T-cell (primary cell): ENCODE data around the gene FSD2. TPM values are rescaled to one million over a fixed set of nuclear protein-coding genes. Genes with fewer than 3 reads are reported as not detected.

Experiments used
- ATAC-seq, 4 experiments: fragments of 200-7000 bp in 3 of 4; fragments of 150-1000 bp in 1 of 4; cut with Tn5 transposase; replicated peaks in 1 of 4; 1 replicate in 3 of 4; 2 replicates in 1 of 4; pipeline ENCODE4 v1.10.0; 2021; ENCODE audit warnings: moderate library complexity in 3 of 4, mild to moderate bottlenecking in 2 of 4, moderate number of reproducible peaks in 1 of 4
- CTCF ChIA-PET, 2 donors: fragments of 300-600 bp; sonication (Branson Sonifier 250); formaldehyde crosslinking; loops; one replicate each; lab custom pipeline; 2022; ENCODE audit warnings: antibody characterized with exemption in 2 of 2; lab: Charles Lee
- POLR2A ChIA-PET, 2 donors: fragments of 300-600 bp; sonication (Branson Sonifier 250); formaldehyde crosslinking; loops; one replicate each; lab custom pipeline; 2022; ENCODE audit warnings: antibody characterized with exemption in 2 of 2; lab: Charles Lee
- DNase-seq, 35 experiments: peaks; one replicate each; pipeline versions ENCODE4 v3.0.0 to v3.0.0-alpha.2; 2013 to 2023
- H3K27ac ChIP-seq: one replicate; pipeline ENCODE4 v1.5.1; 2013; ENCODE audit warnings: low read length
- H3K27me3 ChIP-seq, 2 experiments: replicated peaks in 1 of 2; 1 replicate in 1 of 2; 2 replicates in 1 of 2; pipeline versions ENCODE4 v1.6.1 to v1.7.0; 2013; ENCODE audit warnings: low read length in 1 of 2, mixed read lengths in 1 of 2; ENCODE audit not compliant: control insufficient read depth in 2 of 2, insufficient read depth in 2 of 2; ENCODE audit errors: extremely low read depth in 1 of 2
- H3K36me3 ChIP-seq, 2 donors: 1 replicate in 1 of 2; 2 replicates in 1 of 2; pipeline versions ENCODE4 v1.6.1 to v1.7.0; 2013; ENCODE audit warnings: low read length in 1 of 2; ENCODE audit not compliant: control insufficient read depth in 2 of 2, insufficient read depth in 1 of 2; ENCODE audit errors: extremely low read depth in 1 of 2
- H3K4me1 ChIP-seq, 2 experiments: 1 replicate in 1 of 2; 2 replicates in 1 of 2; pipeline versions ENCODE4 v1.6.1 to v1.7.0; 2013; ENCODE audit warnings: low read length in 2 of 2, mixed read lengths in 1 of 2; ENCODE audit not compliant: insufficient read depth in 2 of 2, control insufficient read depth in 1 of 2; ENCODE audit errors: extremely low read depth in 1 of 2
- H3K4me3 ChIP-seq, 2 donors: 1 replicate in 1 of 2; 2 replicates in 1 of 2; pipeline versions ENCODE4 v1.5.1 to v1.7.0; 2013; ENCODE audit warnings: mild to moderate bottlenecking in 2 of 2, low read length in 1 of 2, moderate library complexity in 1 of 2; ENCODE audit not compliant: control insufficient read depth in 1 of 2; ENCODE audit errors: extremely low read depth in 1 of 2
- H3K9me3 ChIP-seq: 2 replicates; pipeline ENCODE4 v1.7.0; 2013
- H3K27ac Mint-ChIP-seq, 2 donors: one replicate each; pipeline ENCODE4 v1.8.0; 2020 to 2021; ENCODE audit warnings: mild to moderate bottlenecking in 2 of 2, mixed read lengths in 2 of 2
- H3K27me3 Mint-ChIP-seq, 2 donors: one replicate each; pipeline ENCODE4 v1.8.0; 2021 to 2022; ENCODE audit warnings: mixed read lengths in 2 of 2
- H3K36me3 Mint-ChIP-seq: one replicate; pipeline ENCODE4 v1.8.0; 2021; ENCODE audit warnings: mixed read lengths
- H3K4me1 Mint-ChIP-seq, 3 donors: one replicate each; pipeline ENCODE4 v1.8.0; 2020 to 2022; ENCODE audit warnings: mixed read lengths in 3 of 3, mild to moderate bottlenecking in 1 of 3
- H3K4me3 Mint-ChIP-seq, 3 donors: one replicate each; pipeline ENCODE4 v1.8.0; 2020 to 2022; ENCODE audit warnings: mild to moderate bottlenecking in 3 of 3, mixed read lengths in 3 of 3, moderate library complexity in 3 of 3
- H3K9me3 Mint-ChIP-seq, 3 donors: one replicate each; pipeline ENCODE4 v1.8.0; 2020 to 2022; ENCODE audit warnings: mixed read lengths in 3 of 3
- WGBS: methylation state at CpG from one replicate; pipeline ENCODE4 v1.1.5; 2013; ENCODE audit warnings: missing lambda C conversion rate; ENCODE audit not compliant: insufficient coverage; 5-methylcytosine and 5-hydroxymethylcytosine counted together
- total RNA-seq, 35 experiments: library from RNA in 6 of 35; stranded (reverse) in 6 of 35; fragments of 120-200 nt in 1 of 35; gene quantifications; one replicate each; pipeline versions ENCODE4 v1.2.1 to v1.2.4 and lab custom pipeline; 2013 to 2026

Gene FSD2
- total RNA-seq, 5 donors from 2014 or later (not counting 1 experiment from before 2014, with no cell fraction given) = not detected

DNA sequence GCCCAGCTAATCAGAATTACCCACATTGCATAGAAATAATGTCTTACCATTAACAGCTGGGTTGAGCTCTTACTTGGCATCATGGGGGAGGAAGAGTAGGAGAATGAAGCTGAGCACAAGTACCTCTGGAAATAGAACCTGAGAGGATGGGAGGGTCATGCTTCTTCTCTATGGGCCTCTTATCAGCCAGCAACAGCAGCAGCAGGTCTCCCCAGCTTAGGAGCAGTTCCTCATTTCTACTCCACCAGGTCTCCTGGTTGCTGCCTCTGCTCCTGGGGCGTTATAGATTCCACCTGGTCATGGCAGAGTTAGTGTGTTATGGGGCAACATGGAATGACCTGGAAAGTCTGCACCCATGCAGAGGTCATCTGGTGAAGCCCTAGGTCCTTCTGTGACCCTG lies 3.4 kb downstream of the FSD2 start:
- DNase-seq = no peak
- no peaks in the 10 kb centered on the region for H3K36me3 ChIP-seq
- Mint-ChIP-seq H3K4me1 (no peaks in the 10 kb centered on the region), H3K9me3 (no peaks in the 10 kb centered on the region), H3K36me3 (no peaks in the 10 kb centered on the region), H3K4me3 (no peak overlapping the region), H3K27me3 (peaks cover 25 to 31% of the 10 kb centered on the region in 2 donors), H3K27ac (no peak overlapping the region)
- no peak for ATAC-seq
- 50% methylated on average over 1 of the region's 1 CpG for WGBS
- H3K27ac ChIP-seq = no peak overlapping the region
- POLR2A ChIA-PET = no interaction called here
- H3K9me3 ChIP-seq = no peaks in the 10 kb centered on the region
- CTCF ChIA-PET = no interaction called here
- no peaks in the 10 kb centered on the region for H3K4me1 ChIP-seq
- peaks cover 0 to 40% of the 10 kb centered on the region in 2 experiments for H3K27me3 ChIP-seq
- H3K4me3 ChIP-seq = no peak overlapping the region

DNA sequence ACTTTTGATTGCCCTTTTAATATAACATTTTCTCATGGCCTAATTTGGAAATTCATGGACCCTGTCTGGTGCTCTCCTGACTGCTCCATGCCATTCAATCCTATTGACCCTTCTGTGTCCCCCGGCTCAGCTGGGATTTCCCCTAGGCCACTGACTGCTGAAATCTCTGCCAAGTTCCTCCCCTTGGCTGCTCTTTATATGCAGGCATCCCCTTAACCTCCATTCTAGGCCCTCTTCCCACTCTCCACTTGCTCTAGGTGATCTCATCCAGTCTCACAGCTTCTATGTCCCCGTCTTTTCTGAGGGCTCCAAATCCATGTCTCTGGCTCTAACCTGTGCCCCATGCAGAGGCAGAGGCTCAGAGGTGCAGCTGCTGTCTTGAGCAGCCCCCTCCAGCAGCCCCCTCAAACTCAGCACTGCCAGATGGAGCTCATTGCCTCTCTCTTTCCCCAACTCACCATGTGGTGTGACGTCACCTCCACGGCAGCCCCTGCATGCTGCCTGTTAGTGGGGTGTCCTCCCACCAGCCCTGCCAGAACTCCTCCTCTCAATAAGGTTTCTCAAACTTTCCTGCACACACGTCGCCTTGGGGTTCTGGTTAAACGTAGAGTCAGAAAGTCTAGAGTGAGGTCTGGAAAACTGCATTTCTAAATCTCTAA lies 6.6 kb downstream of the FSD2 start:
- Histone ChIP-seq H3K27ac (no peak overlapping the region), H3K4me3 (no peak overlapping the region), H3K9me3 (no peaks in the 10 kb centered on the region), H3K4me1 (no peaks in the 10 kb centered on the region), H3K36me3 (no peaks in the 10 kb centered on the region), H3K27me3 (peaks cover 0 to 40% of the 10 kb centered on the region in 2 experiments)
- Mint-ChIP-seq H3K4me3 (no peak overlapping the region), H3K27ac (no peak overlapping the region), H3K4me1 (no peaks in the 10 kb centered on the region), H3K9me3 (peaks cover under 1 to 2% (median 2%) of the 10 kb centered on the region in 3 donors), H3K27me3 (peaks cover 25 to 34% of the 10 kb centered on the region in 2 donors), H3K36me3 (no peaks in the 10 kb centered on the region)
- ChIA-PET POLR2A (interaction anchor here in 1 of 2 donors (0.7 kb wide), 1 partner anchor 26 kb away, joined by 6 read pairs; no protein-coding TSS in a partner anchor), CTCF (no interaction called here)
- no peak for ATAC-seq
- no peak for DNase-seq
- 95% methylated on average over 2 of the region's 7 CpGs for WGBS

DNA sequence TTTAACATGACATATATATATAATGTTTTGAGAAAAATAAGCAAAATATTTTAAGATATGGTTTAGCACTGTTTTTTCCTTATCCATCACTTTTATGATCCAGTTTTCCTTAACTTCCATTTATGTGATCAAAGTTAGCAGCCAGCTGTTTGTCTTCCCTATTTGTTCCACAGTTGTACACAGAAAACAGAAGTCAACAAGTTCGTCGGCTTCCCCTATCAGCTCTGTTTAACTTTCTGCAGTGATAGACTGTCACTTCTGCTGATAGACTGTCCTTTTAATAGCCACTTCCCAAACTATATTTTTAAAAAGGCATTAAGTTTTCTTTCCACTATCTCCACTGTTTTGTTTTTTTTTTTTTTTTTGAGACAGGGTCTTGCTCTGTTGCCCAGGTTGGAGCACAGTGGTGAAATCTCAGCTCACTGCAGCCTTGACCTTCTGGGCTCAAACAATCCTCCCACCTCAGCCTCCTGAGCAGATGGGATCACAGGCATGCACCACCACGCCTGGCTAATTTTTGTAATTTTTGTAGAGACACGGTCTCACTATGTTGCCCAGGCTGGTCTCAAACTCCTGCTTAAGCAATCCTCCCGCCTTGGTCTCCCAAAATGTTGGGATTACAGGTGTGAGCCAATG lies 7.2 kb downstream of the FSD2 start:
- Histone ChIP-seq H3K27ac (no peak overlapping the region), H3K36me3 (no peaks in the 10 kb centered on the region), H3K9me3 (no peaks in the 10 kb centered on the region), H3K27me3 (peaks cover 0 to 40% of the 10 kb centered on the region in 2 experiments), H3K4me3 (no peak overlapping the region), H3K4me1 (no peaks in the 10 kb centered on the region)
- Mint-ChIP-seq H3K36me3 (peaks cover 6% of the 10 kb centered on the region), H3K27me3 (peaks cover 25 to 33% of the 10 kb centered on the region in 2 donors), H3K27ac (no peak overlapping the region), H3K4me3 (no peak overlapping the region), H3K4me1 (no peaks in the 10 kb centered on the region), H3K9me3 (peaks cover 7 to 9% (median 8%) of the 10 kb centered on the region in 3 donors)
- ATAC-seq = no peak
- 100% methylated on average over 3 of the region's 5 CpGs for WGBS
- POLR2A ChIA-PET = interaction anchor here in 1 of 2 donors (0.7 kb wide), 1 partner anchor 26 kb away, joined by 6 read pairs; no protein-coding TSS in a partner anchor
- no peak for DNase-seq
- CTCF ChIA-PET = no interaction called here

DNA sequence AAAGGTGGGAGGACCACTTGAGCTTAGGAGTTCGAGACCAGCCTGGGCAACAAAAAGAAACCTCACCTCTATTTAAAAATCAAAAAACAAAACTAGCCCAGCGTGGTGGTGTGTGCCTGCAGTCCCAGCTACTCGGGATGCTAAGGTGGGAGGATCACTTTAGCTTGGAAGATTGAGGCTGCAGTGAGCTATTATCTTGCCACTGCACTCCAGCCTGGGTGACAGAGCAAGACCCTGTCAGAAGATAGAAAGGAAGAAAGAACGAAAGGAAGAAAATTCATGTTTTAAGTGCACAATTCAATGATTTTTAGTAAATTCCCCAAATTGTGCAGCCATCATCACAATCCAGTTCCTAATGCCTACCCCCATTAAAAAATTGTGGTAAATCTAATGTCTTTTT lies 7.8 kb downstream of the FSD2 start:
- DNase-seq = no peak
- ChIA-PET CTCF (no interaction called here), POLR2A (interaction anchor here in 1 of 2 donors (0.7 kb wide), 1 partner anchor 209 kb away, joined by 3 read pairs; no protein-coding TSS in a partner anchor)
- H3K36me3 ChIP-seq = no peaks in the 10 kb centered on the region
- Mint-ChIP-seq H3K4me1 (no peaks in the 10 kb centered on the region), H3K9me3 (peaks cover 9 to 12% (median 10%) of the 10 kb centered on the region in 3 donors), H3K4me3 (no peak overlapping the region), H3K27ac (no peak overlapping the region), H3K27me3 (peaks cover 25 to 30% of the 10 kb centered on the region in 2 donors), H3K36me3 (peaks cover 6% of the 10 kb centered on the region)
- ATAC-seq = no peak
- H3K9me3 ChIP-seq = no peaks in the 10 kb centered on the region
- peaks cover 0 to 37% of the 10 kb centered on the region in 2 experiments for H3K27me3 ChIP-seq
- WGBS = 70% methylated on average over 2 of the region's 4 CpGs
- H3K4me3 ChIP-seq = no peak overlapping the region
- H3K27ac ChIP-seq = no peak overlapping the region
- H3K4me1 ChIP-seq = no peaks in the 10 kb centered on the region

DNA sequence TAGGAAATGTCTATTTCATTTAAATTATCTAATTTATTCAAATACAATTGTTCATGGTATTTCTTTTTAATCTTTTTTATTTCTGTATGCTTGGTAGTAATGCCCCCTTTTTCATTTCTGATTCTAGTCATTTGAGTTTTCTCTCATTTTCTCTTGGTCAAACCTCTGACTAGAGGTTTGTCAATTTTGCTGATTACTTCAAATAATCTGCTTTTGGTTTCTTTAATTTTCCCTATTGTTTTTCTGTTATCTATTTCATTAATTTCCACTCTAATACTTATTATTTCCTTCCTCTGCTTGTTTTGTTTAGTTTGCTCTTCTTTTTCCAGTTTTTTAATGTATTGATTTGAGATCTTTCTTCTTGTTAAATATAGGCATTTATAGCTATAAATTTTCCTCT lies 12.1 kb downstream of the FSD2 start:
- no peaks in the 10 kb centered on the region for H3K9me3 ChIP-seq
- Mint-ChIP-seq H3K27me3 (peaks cover 3 to 5% of the 10 kb centered on the region in 2 donors), H3K36me3 (peaks cover 6% of the 10 kb centered on the region), H3K9me3 (peaks cover 9 to 12% (median 10%) of the 10 kb centered on the region in 3 donors), H3K4me1 (no peaks in the 10 kb centered on the region), H3K4me3 (no peak overlapping the region), H3K27ac (no peak overlapping the region)
- H3K4me1 ChIP-seq = no peaks in the 10 kb centered on the region
- peaks cover 0 to 4% of the 10 kb centered on the region in 2 experiments for H3K27me3 ChIP-seq
- no peak overlapping the region for H3K4me3 ChIP-seq
- H3K36me3 ChIP-seq = no peaks in the 10 kb centered on the region
- ChIA-PET POLR2A (no interaction called here), CTCF (no interaction called here)
- DNase-seq = no peak
- no peak for ATAC-seq
- no peak overlapping the region for H3K27ac ChIP-seq

DNA sequence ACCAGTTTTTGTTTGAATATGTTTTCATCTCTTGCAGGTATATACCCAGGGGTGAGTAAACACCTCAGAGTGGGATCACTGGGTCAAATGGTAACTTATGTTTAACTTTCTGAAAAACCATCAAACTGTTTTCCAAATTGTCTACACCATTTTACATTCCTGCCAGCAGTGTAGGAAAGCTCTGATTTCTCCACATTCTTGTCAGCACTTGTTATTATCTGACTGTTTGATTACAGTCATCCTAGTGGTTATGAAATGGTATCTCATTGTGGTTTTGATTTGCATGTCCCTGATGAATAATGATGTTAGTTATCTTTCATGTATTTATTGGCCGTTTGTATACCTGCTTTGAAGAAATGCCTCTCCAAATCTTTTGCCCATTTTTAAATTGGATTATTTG lies 13.8 kb downstream of the FSD2 start:
- DNase-seq = no peak
- ChIA-PET POLR2A (no interaction called here), CTCF (interaction anchor here in 1 of 2 donors (0.6 kb wide), 1 partner anchor 246 kb away, joined by 4 read pairs; no protein-coding TSS in a partner anchor)
- H3K4me3 ChIP-seq = no peak overlapping the region
- no CpG with 5 or more reads among the region's 1 CpG for WGBS
- no peaks in the 10 kb centered on the region for H3K4me1 ChIP-seq
- H3K27me3 Mint-ChIP-seq = peaks cover 0 to 2% of the 10 kb centered on the region in 2 donors
- no peak for ATAC-seq
- H3K36me3 ChIP-seq = no peaks in the 10 kb centered on the region
- H3K27ac Mint-ChIP-seq = no peak overlapping the region
- no peak overlapping the region for H3K27ac ChIP-seq
- H3K9me3 ChIP-seq = no peaks in the 10 kb centered on the region
- H3K9me3 Mint-ChIP-seq = peaks cover 9 to 12% (median 10%) of the 10 kb centered on the region in 3 donors
- H3K4me1 Mint-ChIP-seq = no peaks in the 10 kb centered on the region
- peaks cover 6% of the 10 kb centered on the region for H3K36me3 Mint-ChIP-seq
- H3K27me3 ChIP-seq = no peaks in the 10 kb centered on the region
- no peak overlapping the region for H3K4me3 Mint-ChIP-seq
